Tongue (tissue), 2 donors: ENCODE results near the gene FOXI2. TPM values are rescaled to one million over a fixed set of nuclear protein-coding genes. Genes with fewer than 3 reads are reported as not detected.

Source experiments
- DNase-seq: peaks from one replicate; pipeline ENCODE4 v3.0.0-alpha.2; 2015
- total RNA-seq: library from RNA; depleted of rRNA; stranded (reverse); fragments of >200 nt; gene quantifications from one replicate; pipeline ENCODE4 v1.2.3, GENCODE V29; 2014

The FOXI2 gene
- total RNA-seq, 1 donor from 2014 or later = not detected

GRCh38 chr10:127743205-127743604 lies 6.2 kb downstream of the FOXI2 start:
- no peak for DNase-seq

- DNase-seq = no peak
Measured at GRCh38 chr10:127744956-127745355, 8.0 kb downstream of the FOXI2 start.

DNA sequence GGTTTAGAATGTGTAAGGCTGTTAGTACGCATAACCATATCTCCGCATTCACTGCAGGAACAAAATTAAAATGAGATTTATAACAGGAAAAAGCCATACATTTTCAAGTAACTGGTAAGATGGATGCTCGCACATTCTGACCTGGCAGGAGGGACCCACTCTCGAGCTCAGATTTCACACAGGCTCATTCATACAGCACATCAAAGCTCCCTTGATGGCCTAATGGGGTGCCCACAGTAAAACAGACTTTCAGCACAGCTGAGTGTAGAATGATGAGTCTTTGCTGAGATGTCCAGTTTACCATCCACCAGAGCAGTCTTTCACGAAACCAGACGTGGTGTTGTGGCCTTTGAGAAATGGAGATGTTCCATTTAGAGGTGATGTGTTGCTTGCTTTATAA lies 8.9 kb downstream of the FOXI2 start:
- DNase-seq = no peak

GRCh38 chr10:127755753-127756152 lies 18.8 kb downstream of the FOXI2 start:
- DNase-seq = no peak

- DNase-seq = no peak
Measured at GRCh38 chr10:127756264-127756663, 19.3 kb downstream of the FOXI2 start.

- no peak for DNase-seq
Measured at GRCh38 chr10:127757033-127757432, 20.0 kb downstream of the FOXI2 start.

DNA sequence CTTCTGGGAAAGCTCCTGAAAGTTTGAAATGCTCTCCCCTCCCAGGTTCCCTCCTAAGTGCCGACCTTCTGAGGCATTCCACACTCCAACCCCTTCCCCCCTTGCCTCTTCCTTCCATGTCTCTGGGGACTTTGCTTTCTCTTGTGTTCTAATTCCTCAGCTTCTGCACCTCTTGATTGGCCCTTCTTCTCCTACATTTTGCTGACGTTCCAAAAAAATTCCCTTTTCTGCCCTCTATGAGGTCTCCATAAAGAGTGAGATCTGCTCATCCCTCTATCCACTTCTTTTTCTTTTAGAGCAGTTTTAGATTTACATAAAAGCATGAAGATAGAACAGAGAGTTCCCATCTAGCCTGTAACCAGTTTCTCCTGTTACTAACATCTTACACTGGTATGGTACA lies 22.3 kb downstream of the FOXI2 start:
- no peak for DNase-seq

DNA sequence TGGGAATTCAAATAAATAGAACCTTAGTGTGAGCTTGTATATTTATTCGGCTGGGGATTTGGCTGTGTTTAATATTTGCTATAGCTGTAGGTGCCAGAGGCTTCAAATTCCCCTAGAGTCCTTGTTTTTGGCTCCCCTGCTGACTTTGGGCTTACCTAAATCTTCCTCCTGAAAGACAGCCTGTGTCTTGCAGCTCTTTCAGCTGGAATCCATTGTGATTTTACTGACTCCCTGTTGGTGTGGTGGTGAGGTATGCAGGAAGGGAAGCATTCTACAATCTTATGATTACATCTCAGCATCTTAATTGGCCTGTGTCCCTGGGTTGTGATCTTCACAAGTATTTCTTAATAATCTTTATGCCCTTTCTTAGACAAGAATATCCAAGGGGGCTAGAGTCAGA lies 25.9 kb downstream of the FOXI2 start:
- DNase-seq = no peak

GRCh38 chr10:127774766-127775559 lies 38.0 kb downstream of the FOXI2 start:
- DNase-seq = no peak

DNA sequence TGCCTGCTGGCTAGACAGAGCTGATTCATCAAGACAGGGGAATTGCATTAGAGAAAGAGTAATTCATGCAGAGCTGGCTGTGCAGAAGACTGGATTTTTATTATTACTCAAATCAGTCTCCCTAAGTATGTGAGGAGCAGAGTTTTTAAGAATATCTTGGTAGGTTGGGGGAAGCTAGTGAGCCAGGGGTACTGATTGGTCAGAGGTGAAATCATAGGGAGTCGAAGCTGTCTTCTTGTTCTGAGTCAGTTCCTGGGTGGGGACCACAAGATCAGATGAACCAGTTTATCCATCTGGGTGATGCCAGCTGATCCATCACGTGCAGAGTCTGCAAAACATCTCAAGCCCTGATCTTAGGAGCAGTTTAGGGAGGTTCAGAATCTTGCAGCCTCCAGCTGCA lies 39.8 kb downstream of the FOXI2 start:
- no peak for DNase-seq

DNA sequence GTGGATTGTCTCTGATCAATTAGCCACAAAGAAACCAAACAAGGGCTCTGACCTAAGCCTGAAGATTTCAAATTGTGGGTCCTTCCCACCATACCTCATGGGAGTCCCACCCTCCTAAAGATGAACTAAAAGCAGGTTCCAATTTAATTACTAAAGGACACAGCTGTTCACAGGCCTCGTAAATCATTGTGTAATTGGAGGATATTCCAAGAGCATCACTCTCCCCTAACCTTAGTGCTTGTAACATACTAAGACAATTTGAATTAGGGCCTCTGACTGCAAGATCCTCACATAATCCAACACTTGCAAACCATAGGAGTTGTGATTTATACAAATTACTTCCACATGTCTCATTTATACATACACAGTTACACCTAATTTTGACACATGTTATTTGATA lies 44.4 kb downstream of the FOXI2 start:
- DNase-seq = no peak

DNA sequence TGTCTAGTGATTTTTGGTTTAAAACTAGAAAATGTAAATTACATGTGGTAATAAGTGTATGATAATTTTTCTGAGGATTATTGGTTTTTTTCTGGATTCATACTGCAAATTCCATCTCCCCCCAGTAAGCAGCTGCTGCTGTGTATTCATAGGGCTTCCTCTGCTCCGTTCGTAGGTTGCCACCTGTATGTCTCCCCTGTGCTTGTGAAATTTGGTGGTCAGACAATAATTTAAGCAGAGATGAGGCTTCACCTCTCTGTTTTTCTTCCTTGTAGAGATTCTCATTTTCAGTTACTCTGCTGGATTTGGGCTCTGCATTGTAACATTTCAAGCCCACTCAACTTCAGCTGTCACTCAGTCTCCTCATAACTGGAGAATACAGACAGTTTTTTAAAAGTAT lies 50.9 kb downstream of the FOXI2 start:
- DNase-seq = no peak

GRCh38 chr10:127790066-127790624 lies 53.2 kb downstream of the FOXI2 start:
- no peak for DNase-seq

Other genes with a start within 250 kb of the FOXI2 start
- not detected for gene NPS, start 187.9 kb upstream of the FOXI2 start, total RNA-seq
- gene CLRN3, start 155.8 kb downstream of the FOXI2 start, total RNA-seq = not detected
- 20.9 TPM for gene PTPRE, start 169.9 kb downstream of the FOXI2 start, total RNA-seq